SK-N-SH (cell line): Measurements from ENCODE around the gene HCST. TPM values are rescaled to one million over a fixed set of nuclear protein-coding genes. Genes with fewer than 3 reads are reported as not detected.

Source experiments
- CTCF ChIA-PET: fragments of 300-600, 350-600 bp; formaldehyde crosslinking; extraction: SDS; loops from one replicate; lab custom pipeline; 2021; lab: Yijun Ruan, JAX
- POLR2A ChIA-PET: fragments of 350-600 bp; sonication (Branson Sonifier 250); formaldehyde crosslinking; extraction: SDS; loops from one replicate; lab custom pipeline; 2020; ENCODE audit warnings: antibody characterized with exemption, inconsistent platforms; lab: Yijun Ruan, JAX
- DNase-seq: peaks from one replicate; pipeline ENCODE4 v3.0.0; 2012
- H2AFZ ChIP-seq: fragments of 200-600 bp; sonication (generic); 2 replicates; pipeline ENCODE4 v1.8.1; 2016; ENCODE audit warnings: antibody characterized with exemption, mild to moderate bottlenecking, low read depth
- H3F3A ChIP-seq: fragments of 200-600 bp; sonication (generic); replicated peaks from 2 replicates; pipeline ENCODE3; 2016; ENCODE audit warnings: antibody characterized with exemption, mild to moderate bottlenecking; ENCODE audit not compliant: insufficient read depth
- H3K27ac ChIP-seq, 2 experiments: fragments of 200-500 bp in 1 of 2; fragments of 200-600 bp in 1 of 2; sonication (Bioruptor generic) in 1 of 2; sonication (generic), shearing (Covaris generic) in 1 of 2; 2 replicates each; pipeline versions ENCODE4 v1.5.1 to v1.6.1; 2014 to 2016; ENCODE audit warnings: low read depth in 2 of 2, inconsistent platforms in 1 of 2, low read length in 1 of 2, mild to moderate bottlenecking in 1 of 2, mixed read lengths in 1 of 2
- H3K27me3 ChIP-seq: fragments of 200-600 bp; sonication (generic), shearing (Covaris generic); 2 replicates; pipeline ENCODE4 v1.6.1; 2016; ENCODE audit warnings: mixed run types; ENCODE audit not compliant: insufficient read depth
- H3K36me3 ChIP-seq, 2 experiments: fragments of 200-500 bp in 1 of 2; fragments of 200-600 bp in 1 of 2; sonication (Bioruptor generic) in 1 of 2; sonication (generic) in 1 of 2; replicated peaks in 1 of 2; 2 replicates each; pipeline versions ENCODE3 to v1.5.1; 2014 to 2016; ENCODE audit warnings: low read length in 1 of 2, mild to moderate bottlenecking in 1 of 2; ENCODE audit not compliant: insufficient read depth in 2 of 2, control insufficient read depth in 1 of 2
- H3K4me1 ChIP-seq, 2 experiments: fragments of 200-500 bp in 1 of 2; fragments of 200-600 bp in 1 of 2; sonication (Bioruptor generic) in 1 of 2; sonication (generic), shearing (Covaris generic) in 1 of 2; 2 replicates each; pipeline versions ENCODE4 v1.5.1 to v1.6.1; 2014 to 2016; ENCODE audit warnings: low read depth in 1 of 2, low read length in 1 of 2, mixed run types in 1 of 2; ENCODE audit not compliant: insufficient read depth in 2 of 2, control insufficient read depth in 1 of 2
- H3K4me2 ChIP-seq: fragments of 200-600 bp; sonication (generic), shearing (Covaris generic); 2 replicates; pipeline ENCODE4 v1.6.1; 2017; ENCODE audit warnings: mixed run types
- H3K4me3 ChIP-seq, 2 experiments: fragments of 200-500 bp in 1 of 2; fragments of 200-600 bp in 1 of 2; sonication (Bioruptor generic) in 1 of 2; sonication (generic), shearing (Covaris generic) in 1 of 2; 2 replicates each; pipeline versions ENCODE4 v1.5.1 to v1.8.1; 2014 to 2016; ENCODE audit warnings: low read depth in 2 of 2, inconsistent platforms in 1 of 2, low read length in 1 of 2, mild to moderate bottlenecking in 1 of 2, mixed read lengths in 1 of 2, moderate library complexity in 1 of 2
- H3K79me2 ChIP-seq: fragments of 200-600 bp; sonication (generic); 2 replicates; pipeline ENCODE4 v1.8.1; 2017; ENCODE audit warnings: mild to moderate bottlenecking; ENCODE audit not compliant: insufficient read depth
- H3K9ac ChIP-seq: fragments of 200-600 bp; sonication (generic); 2 replicates; pipeline ENCODE4 v1.6.1; 2017; ENCODE audit warnings: mixed run types
- H3K9me2 ChIP-seq: fragments of 200-600 bp; sonication (generic); 2 replicates; pipeline ENCODE4 v1.6.1; 2017; ENCODE audit warnings: mixed run types
- H3K9me3 ChIP-seq: fragments of 200-600 bp; sonication (generic); 2 replicates; pipeline ENCODE4 v1.6.1; 2017; ENCODE audit warnings: mixed run types, mild to moderate bottlenecking, moderate library complexity
- H4K20me1 ChIP-seq: fragments of 200-600 bp; sonication (generic); 2 replicates; pipeline ENCODE4 v1.6.1; 2017; ENCODE audit warnings: mild to moderate bottlenecking, mixed run types; ENCODE audit not compliant: insufficient read depth
- FOXM1 ChIP-seq: IDR thresholded peaks from 2 replicates; pipeline ENCODE4 v1.4.0; 2012; ENCODE audit warnings: low read depth, mild to moderate bottlenecking
- GABPA ChIP-seq: IDR thresholded peaks from 2 replicates; pipeline ENCODE4 v1.4.0; 2012; ENCODE audit warnings: low read depth, mild to moderate bottlenecking
- JUND ChIP-seq: IDR thresholded peaks from 2 replicates; pipeline ENCODE4 v1.4.0; 2012
- PBX3 ChIP-seq: IDR thresholded peaks from 2 replicates; pipeline ENCODE4; 2012
- POLR2AphosphoS5 ChIP-seq: IDR thresholded peaks from 2 replicates; pipeline ENCODE4 v1.6.1; 2012; ENCODE audit warnings: low read depth, low read length
- RAD21 ChIP-seq: IDR thresholded peaks from 2 replicates; pipeline ENCODE4 v1.6.1; 2012; ENCODE audit warnings: mild to moderate bottlenecking, low read length
- RCOR1 ChIP-seq: fragments of 150-350 bp; IDR thresholded peaks from 2 replicates; pipeline ENCODE4 v1.6.1; 2017; ENCODE audit warnings: antibody characterized with exemption, low read length
- RFX5 ChIP-seq: IDR thresholded peaks from 2 replicates; pipeline ENCODE4 v1.6.1; 2012; ENCODE audit warnings: mild to moderate bottlenecking, improper control_type of control experiment, low read length
- SMC3 ChIP-seq: IDR thresholded peaks from 2 replicates; pipeline ENCODE4 v1.6.1; 2012; ENCODE audit warnings: low read depth, low read length, improper control_type of control experiment
- TCF12 ChIP-seq: IDR thresholded peaks from 2 replicates; pipeline ENCODE4 v1.4.0; 2012
- USF1 ChIP-seq: IDR thresholded peaks from 2 replicates; pipeline ENCODE4 v1.4.0; 2012; ENCODE audit warnings: low read depth, borderline replicate concordance
- YY1 ChIP-seq: IDR thresholded peaks from 2 replicates; pipeline ENCODE4 v1.4.0; 2012; ENCODE audit warnings: low read depth, mild to moderate bottlenecking
- WGBS: methylation state at CpG from one replicate; pipeline ENCODE4 v1.1.6; 2017; ENCODE audit warnings: low lambda C conversion rate; 5-methylcytosine and 5-hydroxymethylcytosine counted together
- polyA plus RNA-seq, 3 experiments: library from polyadenylated mRNA; depleted of rRNA; stranded (reverse); fragments of >200 nt; gene quantifications; 2 replicates each; pipeline ENCODE4 v1.2.3, GENCODE V29; 2012
- TF ChIP-seq, protein P1 (sequence below): IDR thresholded peaks from 2 replicates; pipeline ENCODE4 v1.6.1; 2012; ENCODE audit warnings: mild to moderate bottlenecking, low read depth, low read length, moderate library complexity

The HCST gene
- polyA plus RNA-seq, 1 of the 3 experiments (the other 2 are of a cell fraction), result 0.59 TPM

DNA sequence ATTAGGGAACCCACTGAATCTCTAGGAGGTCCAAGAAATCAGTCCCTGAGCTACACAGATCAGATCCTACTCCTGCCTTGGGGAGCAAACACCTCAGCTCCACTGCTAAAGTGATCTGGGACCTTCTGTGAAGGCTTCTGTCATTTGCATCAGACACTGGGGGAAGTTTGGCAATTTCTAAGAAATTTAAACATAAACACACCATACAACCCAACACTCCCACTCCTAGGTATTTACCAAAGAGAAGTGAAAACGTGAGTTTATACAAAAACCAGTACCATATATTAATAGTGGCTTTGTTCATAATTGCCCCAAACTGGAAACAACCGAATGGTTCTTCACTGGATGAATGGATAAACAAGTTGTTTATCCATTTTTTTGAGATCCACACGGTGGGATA is 13.1 kb downstream of the HCST start:
- H3K4me1 ChIP-seq, result no peaks in the 10 kb centered on the region
- H3K9me3 ChIP-seq, result no peaks in the 10 kb centered on the region
- no peak overlapping the region for H3K4me3 ChIP-seq
- no peaks in the 10 kb centered on the region for H4K20me1 ChIP-seq
- no peak for DNase-seq
- no peaks in the 10 kb centered on the region for H3K79me2 ChIP-seq
- H2AFZ ChIP-seq, result no peak overlapping the region
- no peaks in the 10 kb centered on the region for H3K36me3 ChIP-seq
- H3K4me2 ChIP-seq, result no peak overlapping the region
- peaks cover 15% of the 10 kb centered on the region; the same call in 1 of the 2 replicates for H3K27me3 ChIP-seq
- no peaks in the 10 kb centered on the region for H3K9me2 ChIP-seq
- TF ChIP-seq JUND, result no peak
- ChIA-PET CTCF (no interaction called here), POLR2A (interaction anchor here (0.7 kb wide), 1 partner anchor 212 kb away, joined by 7 read pairs; no protein-coding TSS in a partner anchor)
- no peak overlapping the region for H3K27ac ChIP-seq
- WGBS, result 31% methylated on average over 3 of the region's 3 CpGs
- H3K9ac ChIP-seq, result no peak overlapping the region
- no peaks in the 10 kb centered on the region for H3F3A ChIP-seq

DNA sequence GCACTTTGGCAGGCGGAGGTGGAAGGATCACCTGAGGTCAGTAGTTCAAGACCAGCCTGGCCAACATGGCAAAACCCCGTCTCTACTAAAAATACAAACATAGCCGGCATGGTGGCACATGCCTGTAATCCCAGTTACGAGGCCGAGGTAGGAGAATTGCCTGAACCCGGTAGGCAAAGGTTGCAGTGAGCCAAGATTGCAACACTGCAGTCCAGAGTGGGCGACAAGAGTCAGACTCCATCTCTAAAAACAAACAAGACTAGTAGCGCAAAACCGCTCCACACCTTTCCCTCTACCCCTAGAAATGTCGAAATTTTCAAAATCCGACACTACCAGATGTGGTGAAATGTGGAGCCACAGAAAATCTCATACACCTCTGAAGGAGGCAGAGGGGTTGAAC is 17.0 kb downstream of the HCST start:
- no peak overlapping the region for H3K4me3 ChIP-seq
- H3K79me2 ChIP-seq, result no peaks in the 10 kb centered on the region
- no peaks in the 10 kb centered on the region for H3F3A ChIP-seq
- no peaks in the 10 kb centered on the region for H3K4me1 ChIP-seq
- H2AFZ ChIP-seq, result no peak overlapping the region
- POLR2A ChIA-PET, result no interaction called here
- peaks cover 15% of the 10 kb centered on the region; the same call in 1 of the 2 replicates for H3K27me3 ChIP-seq
- TF ChIP-seq TCF12, result no peak
- no peak for TF ChIP-seq FOXM1
- no peak for TF ChIP-seq SMC3
- no peak for TF ChIP-seq YY1
- no peak for TF ChIP-seq RFX5
- no peak for TF ChIP-seq RAD21
- no peak for TF ChIP-seq PBX3
- TF ChIP-seq POLR2AphosphoS5, result no peak
- TF ChIP-seq USF1, result no peak
- TF ChIP-seq RCOR1, result no peak
- TF ChIP-seq, protein P1, sequence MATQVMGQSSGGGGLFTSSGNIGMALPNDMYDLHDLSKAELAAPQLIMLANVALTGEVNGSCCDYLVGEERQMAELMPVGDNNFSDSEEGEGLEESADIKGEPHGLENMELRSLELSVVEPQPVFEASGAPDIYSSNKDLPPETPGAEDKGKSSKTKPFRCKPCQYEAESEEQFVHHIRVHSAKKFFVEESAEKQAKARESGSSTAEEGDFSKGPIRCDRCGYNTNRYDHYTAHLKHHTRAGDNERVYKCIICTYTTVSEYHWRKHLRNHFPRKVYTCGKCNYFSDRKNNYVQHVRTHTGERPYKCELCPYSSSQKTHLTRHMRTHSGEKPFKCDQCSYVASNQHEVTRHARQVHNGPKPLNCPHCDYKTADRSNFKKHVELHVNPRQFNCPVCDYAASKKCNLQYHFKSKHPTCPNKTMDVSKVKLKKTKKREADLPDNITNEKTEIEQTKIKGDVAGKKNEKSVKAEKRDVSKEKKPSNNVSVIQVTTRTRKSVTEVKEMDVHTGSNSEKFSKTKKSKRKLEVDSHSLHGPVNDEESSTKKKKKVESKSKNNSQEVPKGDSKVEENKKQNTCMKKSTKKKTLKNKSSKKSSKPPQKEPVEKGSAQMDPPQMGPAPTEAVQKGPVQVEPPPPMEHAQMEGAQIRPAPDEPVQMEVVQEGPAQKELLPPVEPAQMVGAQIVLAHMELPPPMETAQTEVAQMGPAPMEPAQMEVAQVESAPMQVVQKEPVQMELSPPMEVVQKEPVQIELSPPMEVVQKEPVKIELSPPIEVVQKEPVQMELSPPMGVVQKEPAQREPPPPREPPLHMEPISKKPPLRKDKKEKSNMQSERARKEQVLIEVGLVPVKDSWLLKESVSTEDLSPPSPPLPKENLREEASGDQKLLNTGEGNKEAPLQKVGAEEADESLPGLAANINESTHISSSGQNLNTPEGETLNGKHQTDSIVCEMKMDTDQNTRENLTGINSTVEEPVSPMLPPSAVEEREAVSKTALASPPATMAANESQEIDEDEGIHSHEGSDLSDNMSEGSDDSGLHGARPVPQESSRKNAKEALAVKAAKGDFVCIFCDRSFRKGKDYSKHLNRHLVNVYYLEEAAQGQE, result no peak
- TF ChIP-seq GABPA, result no peak
- no peaks in the 10 kb centered on the region for H3K9me2 ChIP-seq
- H3K36me3 ChIP-seq, result no peaks in the 10 kb centered on the region
- H3K9ac ChIP-seq, result no peak overlapping the region
- CTCF ChIA-PET, result no interaction called here
- no peaks in the 10 kb centered on the region for H4K20me1 ChIP-seq
- no peaks in the 10 kb centered on the region for H3K9me3 ChIP-seq
- WGBS, result 62% methylated on average over 11 of the region's 11 CpGs
- no peak for DNase-seq
- no peak overlapping the region for H3K4me2 ChIP-seq
- H3K27ac ChIP-seq, result no peak overlapping the region
